Fibroblast of skin of left biceps (primary cell): ENCODE data around the gene LRRC7.
"Not testable (repeated sequence)": the region's sequence is repeated elsewhere in the genome, so short reads cannot be mapped to it uniquely, and the experiment has no call there.

ENCODE experiments used
- DNase-seq, 2 experiments: peaks; one replicate each; pipeline ENCODE4 v3.0.0-alpha.2; 2013; ENCODE audit warnings: low read depth in 2 of 2

LRRC7 gene

GRCh38 chr1:69863704-69864103 lies 296.0 kb downstream of the LRRC7 start:
- DNase-seq, result no peak

- DNase-seq, result no peak
Measured at GRCh38 chr1:69871412-69871811, 303.7 kb downstream of the LRRC7 start.

GRCh38 chr1:69878338-69878737 lies 310.6 kb downstream of the LRRC7 start:
- no peak for DNase-seq

- DNase-seq, result not testable (repeated sequence)
Measured at GRCh38 chr1:69888016-69888415, 320.3 kb downstream of the LRRC7 start.

- no peak for DNase-seq
Measured at GRCh38 chr1:69888657-69889056, 320.9 kb downstream of the LRRC7 start.

- DNase-seq, result no peak
Measured at GRCh38 chr1:69898403-69898947, 330.8 kb downstream of the LRRC7 start.

- DNase-seq, result peak; percentile 51 to 65
Measured at GRCh38 chr1:69911301-69911801, 343.6 kb downstream of the LRRC7 start.

GRCh38 chr1:69913977-69914376 lies 346.3 kb downstream of the LRRC7 start:
- peak; percentile 89 to 91 for DNase-seq

- peak in 1 of 2 experiments; percentile 52 for DNase-seq
Measured at GRCh38 chr1:69914976-69915765, 347.4 kb downstream of the LRRC7 start.

- DNase-seq, result no peak
Measured at GRCh38 chr1:69919129-69919921, 351.6 kb downstream of the LRRC7 start.

- DNase-seq, result no peak
Measured at GRCh38 chr1:69919922-69920273, 352.2 kb downstream of the LRRC7 start.

- DNase-seq, result no peak
Measured at GRCh38 chr1:69920426-69920825, 352.7 kb downstream of the LRRC7 start.

GRCh38 chr1:69921486-69921885 lies 353.8 kb downstream of the LRRC7 start:
- DNase-seq, result no peak

GRCh38 chr1:69928234-69928633 lies 360.5 kb downstream of the LRRC7 start:
- DNase-seq, result not testable (repeated sequence)

GRCh38 chr1:69929308-69930057 lies 361.8 kb downstream of the LRRC7 start:
- DNase-seq, result no peak

- no peak for DNase-seq
Measured at GRCh38 chr1:69930396-69930795, 362.7 kb downstream of the LRRC7 start.

GRCh38 chr1:69932760-69933159 lies 365.0 kb downstream of the LRRC7 start:
- DNase-seq, result no peak

GRCh38 chr1:69940231-69940630 lies 372.5 kb downstream of the LRRC7 start:
- DNase-seq, result no peak

GRCh38 chr1:69940816-69941215 lies 373.1 kb downstream of the LRRC7 start:
- DNase-seq, result no peak

- no peak for DNase-seq
Measured at GRCh38 chr1:69943030-69943429, 375.3 kb downstream of the LRRC7 start.

- DNase-seq, result no peak
Measured at GRCh38 chr1:69946935-69947334, 379.2 kb downstream of the LRRC7 start.

- DNase-seq, result no peak
Measured at GRCh38 chr1:69947837-69948236, 380.1 kb downstream of the LRRC7 start.
